Naive thymus-derived CD4-positive, alpha-beta T cell (primary cell): Measurements from ENCODE around the gene FYN. TPM values are rescaled to one million over a fixed set of nuclear protein-coding genes. Genes with fewer than 3 reads are reported as not detected.
A peak's percentile ranks its signal among the peaks of the same experiment; 100 is the strongest.

Source experiments
- ATAC-seq: fragments of 150-1000 bp; cut with Tn5 transposase; 2 replicates; pipeline ENCODE4 v1.10.0; 2021; ENCODE audit warnings: mild to moderate bottlenecking, moderate library complexity
- CTCF ChIA-PET: fragments of 350-600 bp; sonication (Branson Sonifier 250); formaldehyde crosslinking; loops from one replicate; lab custom pipeline; 2021; ENCODE audit warnings: antibody characterized with exemption; lab: Charles Lee
- POLR2A ChIA-PET: fragments of 350-600 bp; sonication (Branson Sonifier 250); formaldehyde crosslinking; loops from one replicate; lab custom pipeline; 2021; ENCODE audit warnings: antibody characterized with exemption, inconsistent platforms; lab: Charles Lee
- DNase-seq, 9 donors: peaks; one replicate each; pipeline versions ENCODE4 v3.0.0 to v3.0.0-alpha.2; 2020 to 2022; ENCODE audit warnings: mixed read lengths in 1 of 9
- H3K27ac ChIP-seq: one replicate; pipeline ENCODE4 v1.7.0; 2013; ENCODE audit warnings: mild to moderate bottlenecking, low read depth, low read length, moderate library complexity
- H3K27me3 ChIP-seq, 2 donors: one replicate each; pipeline ENCODE4 v1.7.0; 2013; ENCODE audit warnings: low read length in 2 of 2, mild to moderate bottlenecking in 2 of 2, moderate library complexity in 2 of 2; ENCODE audit not compliant: control insufficient read depth in 2 of 2, insufficient read depth in 2 of 2
- H3K36me3 ChIP-seq, 3 experiments: 1 replicate in 2 of 3; 2 replicates in 1 of 3; pipeline ENCODE4 v1.7.0; 2013; ENCODE audit warnings: low read length in 3 of 3, mild to moderate bottlenecking in 3 of 3, moderate library complexity in 1 of 3; ENCODE audit not compliant: insufficient read depth in 3 of 3, control insufficient read depth in 2 of 3
- H3K4me1 ChIP-seq, 2 donors: one replicate each; pipeline ENCODE4 v1.7.0; 2013; ENCODE audit warnings: low read length in 2 of 2, mild to moderate bottlenecking in 2 of 2, moderate library complexity in 1 of 2; ENCODE audit not compliant: control insufficient read depth in 2 of 2, insufficient read depth in 2 of 2
- H3K4me3 ChIP-seq: 2 replicates; pipeline ENCODE4 v1.7.0; 2013; ENCODE audit warnings: mild to moderate bottlenecking, low read length
- H3K9me3 ChIP-seq, 3 experiments: 1 replicate in 2 of 3; 2 replicates in 1 of 3; pipeline ENCODE4 v1.7.0; 2013; ENCODE audit warnings: low read length in 3 of 3; ENCODE audit not compliant: control insufficient read depth in 2 of 3
- H3K27ac Mint-ChIP-seq, 9 donors: one replicate each; pipeline ENCODE4 v1.8.0; 2020 to 2022; ENCODE audit warnings: mixed read lengths in 9 of 9, mild to moderate bottlenecking in 8 of 9, moderate library complexity in 5 of 9, inconsistent platforms in 2 of 9
- H3K27me3 Mint-ChIP-seq, 5 donors: one replicate each; pipeline ENCODE4 v1.8.0; 2021 to 2022; ENCODE audit warnings: mixed read lengths in 5 of 5, mild to moderate bottlenecking in 1 of 5
- H3K36me3 Mint-ChIP-seq, 5 donors: one replicate each; pipeline ENCODE4 v1.8.0; 2020 to 2022; ENCODE audit warnings: mixed read lengths in 5 of 5, mild to moderate bottlenecking in 3 of 5, inconsistent platforms in 1 of 5
- H3K4me1 Mint-ChIP-seq, 7 donors: one replicate each; pipeline ENCODE4 v1.8.0; 2020 to 2022; ENCODE audit warnings: mixed read lengths in 7 of 7, mild to moderate bottlenecking in 3 of 7, inconsistent platforms in 1 of 7
- H3K4me3 Mint-ChIP-seq, 10 donors: one replicate each; pipeline ENCODE4 v1.8.0; 2020 to 2022; ENCODE audit warnings: mild to moderate bottlenecking in 10 of 10, mixed read lengths in 10 of 10, moderate library complexity in 6 of 10, inconsistent platforms in 2 of 10
- H3K9me3 Mint-ChIP-seq, 11 donors: one replicate each; pipeline ENCODE4 v1.8.0; 2020 to 2022; ENCODE audit warnings: mixed read lengths in 11 of 11, mild to moderate bottlenecking in 4 of 11, inconsistent platforms in 1 of 11, moderate library complexity in 1 of 11
- intact Hi-C, 2 donors: fragments of 100-400 bp; cut with micrococcal nuclease; formaldehyde crosslinking; loops; one replicate each; pipeline ENCODE4 v1.15.1; 2023
- polyA plus RNA-seq, 2 donors: library from polyadenylated mRNA; unstranded; fragments of 300-500 nt; fragmentation: Illumina TruSeq; gene quantifications; one replicate each; pipeline ENCODE4 v1.2.3, GENCODE V29; 2021
- total RNA-seq, 6 experiments: library from RNA in 5 of 6; stranded (reverse) in 5 of 6; gene quantifications; 1 replicate in 5 of 6; 2 replicates in 1 of 6; pipeline ENCODE4 v1.2.3 and lab custom pipeline; 2021 to 2026

The FYN gene
- total and polyA plus RNA-seq, 7 experiments from 2014 or later, result 200 to 720 (median 430) TPM

- DNase-seq, result no peak
- Mint-ChIP-seq H3K27ac (no peak overlapping the region), H3K27me3 (peaks cover 0 to 6% (median 0%) of the 10 kb centered on the region in 5 donors), H3K9me3 (peaks cover 0 to 12% (median 6%) of the 10 kb centered on the region in 11 donors), H3K4me1 (peaks cover 0 to 1% (median 0%) of the 10 kb centered on the region in 7 donors), H3K4me3 (no peak overlapping the region), H3K36me3 (peaks cover 0 to 16% (median 5%) of the 10 kb centered on the region in 5 donors)
- Histone ChIP-seq H3K4me1 (no peaks in the 10 kb centered on the region), H3K27ac (no peak overlapping the region), H3K27me3 (no peaks in the 10 kb centered on the region), H3K36me3 (no peaks in the 10 kb centered on the region), H3K9me3 (peaks cover 0 to 10% (median 0%) of the 10 kb centered on the region in 3 experiments), H3K4me3 (no peak overlapping the region)
- ChIA-PET CTCF (interaction anchor here (1.1 kb wide), 1 partner anchor 19 kb away, joined by 3 read pairs; no protein-coding TSS in a partner anchor), POLR2A (interaction anchor here (0.8 kb wide), 1 partner anchor 20 kb away, joined by 3 read pairs; the partner anchor contains the start of gene TRAF3IP2)
- intact Hi-C loops, result no loop called here
- ATAC-seq, result no peak
These were observed 247.5 kb downstream of the FYN start for GRCh38 chr6:111625461-111626391.

DNA sequence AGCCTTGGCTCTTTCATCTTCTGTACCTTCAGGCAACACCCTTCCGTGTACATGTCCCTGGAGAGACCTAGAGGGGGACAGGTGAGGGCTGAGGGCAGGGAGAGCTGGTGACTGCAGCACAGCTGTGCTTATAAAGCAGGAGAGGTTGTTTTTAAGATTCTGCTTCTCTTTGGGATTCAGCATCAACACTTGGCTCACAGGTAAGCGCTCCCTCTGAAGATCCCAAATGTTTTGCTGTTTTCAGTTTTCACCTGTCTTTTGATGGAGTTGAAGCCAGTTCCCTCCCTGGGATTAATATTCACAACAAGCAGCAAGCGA lies 248.2 kb downstream of the FYN start:
- Histone ChIP-seq H3K4me1 (no peaks in the 10 kb centered on the region), H3K27ac (no peak overlapping the region), H3K4me3 (no peak overlapping the region), H3K9me3 (peaks cover 0 to 10% (median 0%) of the 10 kb centered on the region in 3 experiments), H3K27me3 (no peaks in the 10 kb centered on the region), H3K36me3 (no peaks in the 10 kb centered on the region)
- intact Hi-C loops, result no loop called here
- H3K36me3 Mint-ChIP-seq, result peaks cover 0 to 14% (median 5%) of the 10 kb centered on the region in 5 donors
- peaks cover 0 to 12% (median 6%) of the 10 kb centered on the region in 11 donors for H3K9me3 Mint-ChIP-seq
- H3K4me1 Mint-ChIP-seq, result peaks cover 0 to 1% (median 0%) of the 10 kb centered on the region in 7 donors
- H3K4me3 Mint-ChIP-seq, result no peak overlapping the region
- ChIA-PET CTCF (no interaction called here), POLR2A (interaction anchor here (0.8 kb wide), 1 partner anchor 19 kb away, joined by 3 read pairs; the partner anchor contains the start of gene TRAF3IP2)
- no peak overlapping the region for H3K27ac Mint-ChIP-seq
- peaks cover 0 to 6% (median 0%) of the 10 kb centered on the region in 5 donors for H3K27me3 Mint-ChIP-seq
- no peak for DNase-seq
- no peak for ATAC-seq

DNA sequence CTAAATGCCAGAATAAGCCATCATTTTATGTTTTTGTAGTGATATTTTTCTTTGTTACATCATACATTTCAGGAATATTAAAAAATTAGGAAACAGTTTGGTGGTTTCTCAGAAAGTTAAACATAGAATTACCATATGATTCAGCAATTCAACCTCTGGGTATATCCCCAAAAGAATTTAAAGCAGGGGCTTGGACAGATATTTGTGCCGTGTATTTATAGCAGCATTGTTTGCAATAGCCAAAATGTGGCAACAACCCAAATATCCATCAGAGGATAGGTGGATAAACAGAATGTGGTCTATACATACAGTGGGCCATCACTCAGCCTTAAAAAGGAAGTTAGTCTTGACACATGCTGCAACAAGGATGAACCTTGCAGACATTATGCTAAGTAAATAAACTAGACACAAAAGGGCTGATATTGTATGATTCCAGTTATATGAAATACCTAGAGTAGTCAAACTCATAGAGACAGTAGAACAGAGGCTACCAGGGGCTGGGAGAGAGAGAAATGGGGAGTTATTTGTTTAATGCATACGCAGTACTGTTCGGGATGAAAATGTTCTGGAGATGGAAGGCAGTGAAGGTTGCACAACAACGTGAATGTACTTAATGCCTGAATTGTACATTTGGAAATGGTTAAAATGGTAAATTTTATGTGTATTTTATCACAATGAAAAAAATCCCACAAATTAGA lies 248.7 kb downstream of the FYN start:
- Histone ChIP-seq H3K4me1 (no peaks in the 10 kb centered on the region), H3K27ac (no peak overlapping the region), H3K36me3 (no peaks in the 10 kb centered on the region), H3K27me3 (no peaks in the 10 kb centered on the region), H3K4me3 (no peak overlapping the region), H3K9me3 (peaks cover 0 to 5% (median 0%) of the 10 kb centered on the region in 3 experiments)
- H3K9me3 Mint-ChIP-seq, result peaks cover 0 to 10% (median 6%) of the 10 kb centered on the region in 11 donors
- intact Hi-C loops, result no loop called here
- no peak overlapping the region for H3K4me3 Mint-ChIP-seq
- ChIA-PET CTCF (no interaction called here), POLR2A (no interaction called here)
- ATAC-seq (peak; percentile 41), DNase-seq (no peak)
- peaks cover 0 to 1% (median 0%) of the 10 kb centered on the region in 7 donors for H3K4me1 Mint-ChIP-seq
- no peak overlapping the region for H3K27ac Mint-ChIP-seq
- peaks cover 0 to 11% (median 5%) of the 10 kb centered on the region in 5 donors for H3K36me3 Mint-ChIP-seq
- H3K27me3 Mint-ChIP-seq, result peaks cover 0 to 6% (median 0%) of the 10 kb centered on the region in 5 donors

DNA sequence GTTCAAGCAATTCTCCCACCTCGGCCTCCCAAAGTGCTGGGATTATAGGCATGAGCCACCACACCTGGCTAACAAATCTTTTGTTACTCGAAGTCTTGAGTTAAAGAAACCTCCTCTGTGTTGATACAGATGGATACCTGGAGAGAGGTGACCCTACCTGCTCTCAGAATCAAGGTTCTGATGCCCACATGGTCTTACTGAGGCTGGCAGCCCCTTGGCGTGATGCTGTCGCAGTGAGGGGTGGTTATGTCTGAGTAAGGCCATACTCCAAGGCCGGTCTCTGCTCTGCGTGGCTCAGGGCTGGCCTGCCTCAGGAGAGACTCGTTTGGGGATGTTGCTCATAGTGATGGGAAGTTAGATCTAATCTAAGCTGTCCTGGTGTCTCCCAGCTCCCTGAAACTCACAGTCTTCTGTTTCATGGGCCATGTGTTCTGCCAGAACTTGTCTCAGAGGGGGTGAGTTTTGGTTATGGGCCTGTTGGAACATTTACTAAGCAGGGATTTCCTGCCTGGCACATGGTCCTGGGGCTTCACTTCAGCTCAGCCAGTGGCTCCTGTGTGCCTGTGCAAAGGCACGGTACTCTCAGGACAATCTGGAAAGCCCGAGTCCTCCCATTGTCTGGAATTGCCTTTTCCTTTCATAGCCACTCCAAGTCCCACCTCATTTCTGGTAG lies 250.1 kb downstream of the FYN start:
- Histone ChIP-seq H3K4me1 (no peaks in the 10 kb centered on the region), H3K27ac (no peak overlapping the region), H3K9me3 (no peaks in the 10 kb centered on the region), H3K27me3 (no peaks in the 10 kb centered on the region), H3K4me3 (no peak overlapping the region), H3K36me3 (no peaks in the 10 kb centered on the region)
- no peak overlapping the region for H3K27ac Mint-ChIP-seq
- H3K4me1 Mint-ChIP-seq, result peaks cover 0 to 5% (median 0%) of the 10 kb centered on the region in 7 donors
- peaks cover 0 to 13% (median 0%) of the 10 kb centered on the region in 5 donors for H3K27me3 Mint-ChIP-seq
- no peak for ATAC-seq
- no peaks in the 10 kb centered on the region for H3K9me3 Mint-ChIP-seq
- ChIA-PET POLR2A (no interaction called here), CTCF (no interaction called here)
- intact Hi-C loops, result no loop called here
- peaks cover 0 to 4% (median 0%) of the 10 kb centered on the region in 5 donors for H3K36me3 Mint-ChIP-seq
- no peak overlapping the region for H3K4me3 Mint-ChIP-seq
- no peak for DNase-seq

DNA sequence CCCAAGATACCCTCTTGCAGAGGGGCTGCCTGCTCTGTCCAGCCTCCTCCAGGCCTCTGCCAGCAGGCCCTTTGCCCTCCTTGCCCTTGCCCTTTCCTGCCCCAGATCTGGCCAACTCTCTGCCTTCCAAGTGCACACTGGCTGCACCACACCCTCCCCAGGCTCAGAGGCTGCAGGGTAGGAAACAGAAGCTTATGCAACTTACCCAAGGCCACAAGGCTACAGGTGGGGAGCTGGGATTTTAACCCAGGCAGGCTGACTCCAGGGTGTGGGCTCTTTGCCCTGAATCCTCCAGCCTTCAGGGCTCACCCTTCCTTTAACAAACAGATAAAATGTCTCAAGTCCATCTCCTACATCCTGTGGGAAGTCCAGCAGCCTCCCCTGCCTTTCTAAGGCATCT lies 253.1 kb downstream of the FYN start:
- no peaks in the 10 kb centered on the region for H3K27me3 ChIP-seq
- intact Hi-C loops, result no loop called here
- CTCF ChIA-PET, result interaction anchor here (1.0 kb wide), 1 partner anchor 9 kb away, joined by 3 read pairs; no protein-coding TSS in a partner anchor
- no peaks in the 10 kb centered on the region for H3K36me3 ChIP-seq
- no peaks in the 10 kb centered on the region for H3K9me3 ChIP-seq
- no peaks in the 10 kb centered on the region for H3K9me3 Mint-ChIP-seq
- no peak overlapping the region for H3K4me3 Mint-ChIP-seq
- no peak overlapping the region for H3K27ac Mint-ChIP-seq
- peaks cover 0 to 27% (median 3%) of the 10 kb centered on the region in 5 donors for H3K27me3 Mint-ChIP-seq
- POLR2A ChIA-PET, result no interaction called here
- H3K27ac ChIP-seq, result no peak overlapping the region
- no peak overlapping the region for H3K4me3 ChIP-seq
- no peak for DNase-seq
- no peaks in the 10 kb centered on the region for H3K36me3 Mint-ChIP-seq
- no peaks in the 10 kb centered on the region for H3K4me1 ChIP-seq
- ATAC-seq, result no peak
- peaks cover 0 to 7% (median 0%) of the 10 kb centered on the region in 7 donors for H3K4me1 Mint-ChIP-seq

DNA sequence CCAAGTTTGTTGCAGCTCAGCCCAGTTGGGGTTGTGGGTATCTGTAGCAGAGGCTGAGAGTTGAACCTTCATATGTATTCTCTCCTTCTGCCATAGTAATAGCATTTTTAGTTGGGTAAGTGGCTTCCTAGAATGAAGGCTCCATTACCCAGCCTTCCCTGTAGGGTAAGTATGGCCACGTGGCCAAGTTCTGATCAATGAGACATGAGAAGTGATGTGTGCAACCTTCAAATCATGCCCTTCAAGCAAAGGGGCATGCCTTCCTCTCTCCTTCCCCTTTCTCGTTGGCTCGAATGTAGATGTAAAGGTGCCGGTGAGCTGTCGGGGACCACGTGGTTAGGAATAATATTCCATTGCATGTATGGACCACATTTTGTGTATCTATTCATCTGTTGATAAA lies 254.8 kb downstream of the FYN start:
- Mint-ChIP-seq H3K9me3 (no peaks in the 10 kb centered on the region), H3K27me3 (peaks cover 0 to 33% (median 5%) of the 10 kb centered on the region in 5 donors), H3K36me3 (peaks cover 0 to 7% (median 0%) of the 10 kb centered on the region in 5 donors), H3K27ac (no peak overlapping the region), H3K4me3 (no peak overlapping the region), H3K4me1 (peaks cover 0 to 11% (median 0%) of the 10 kb centered on the region in 7 donors)
- ChIA-PET POLR2A (no interaction called here), CTCF (interaction anchor here (0.6 kb wide), 1 partner anchor 269 kb away, joined by 3 read pairs; no protein-coding TSS in a partner anchor)
- H3K9me3 ChIP-seq, result no peaks in the 10 kb centered on the region
- no peaks in the 10 kb centered on the region for H3K27me3 ChIP-seq
- H3K27ac ChIP-seq, result no peak overlapping the region
- DNase-seq (no peak), ATAC-seq (no peak)
- intact Hi-C loops, result no loop called here
- H3K36me3 ChIP-seq, result no peaks in the 10 kb centered on the region
- H3K4me3 ChIP-seq, result no peak overlapping the region
- H3K4me1 ChIP-seq, result no peaks in the 10 kb centered on the region
